HepG2 (cell line): ENCODE results near the gene GPR155.
"Not testable (repeated sequence)": the region's sequence is repeated elsewhere in the genome, so short reads cannot be mapped to it uniquely, and the experiment has no call there.

Experiments used
- ATM ChIP-seq: fragments of 450-650 bp; IDR thresholded peaks from 2 replicates; pipeline ENCODE4 v1.7.1; 2017; ENCODE audit warnings: mild to moderate bottlenecking, borderline replicate concordance
- BRF2 ChIP-seq: sonication (generic); formaldehyde crosslinking; IDR thresholded peaks from 2 replicates; pipeline ENCODE4 v1.8.1; 2022; ENCODE audit warnings: mild to moderate bottlenecking, missing genetic modification reagents
- CTCF ChIP-seq: sonication (generic); formaldehyde crosslinking; IDR thresholded peaks from 2 replicates; pipeline ENCODE4 v1.5.0; 2020; ENCODE audit warnings: mild to moderate bottlenecking, missing genetic modification reagents, moderate library complexity
- ZNF589 ChIP-seq: sonication (generic); formaldehyde crosslinking; conservative IDR thresholded peaks from 2 replicates; pipeline ENCODE4 v1.8.0; 2022; ENCODE audit warnings: mild to moderate bottlenecking, moderate library complexity, missing genetic modification reagents

GRCh38 chr2:174489520-174489919 is 2.7 kb upstream of the GPR155 start:
- TF ChIP-seq ZNF589 (CRISPR knock-in tag); BRF2 (CRISPR knock-in tag); CTCF (CRISPR knock-in tag); ATM: not testable (repeated sequence)
